ENCODE results near the gene SF1. TPM values are rescaled to one million over a fixed set of nuclear protein-coding genes. Genes with fewer than 3 reads are reported as not detected.

Gene SF1
- total and polyA plus RNA-seq, 12 donors: 76.2 to 395 (median 213) TPM

GRCh38 chr11:64744544-64745188 is 33.7 kb downstream of the SF1 start:
- Histone ChIP-seq H3K27ac (peak overlapping the region; percentile 54 to 91 (median 77)), H3K27me3 (peaks cover 8% of the 10 kb centered on the region), H3K9me3 (replicated peaks in 1 of 3) (no peaks in the 10 kb centered on the region), H3K36me3 (replicated peaks in 1 of 2) (no peaks in the 10 kb centered on the region), H3K4me1 (replicated peaks in 1 of 2) (peaks cover 15 to 39% of the 10 kb centered on the region in 2 donors), H3K4me3 (peak overlapping the region in 2 of 4 donors; percentile 3 to 56)
- intact Hi-C loops (cut with DNase I): no loop called here
- WGBS, 4 donors: 0 to 1% (median 0%) methylated on average over 2 to 88 of the region's 89 CpGs
- no peak for DNase-seq
- TF ChIP-seq POLR2A (IDR thresholded peaks at IDR 0.05) (no peak), CTCF (IDR thresholded peaks at IDR 0.05) (no peak)

- Histone ChIP-seq H3K4me1 (replicated peaks in 1 of 2) (peaks cover 15 to 39% of the 10 kb centered on the region in 2 donors), H3K36me3 (replicated peaks in 1 of 2) (no peaks in the 10 kb centered on the region), H3K4me3 (peak within 1 kb of the TSS in 2 of 4 donors; percentile 37 to 56), H3K27ac (peak within 1 kb of the TSS; percentile 54 to 91 (median 77)), H3K9me3 (replicated peaks in 1 of 3) (no peaks in the 10 kb centered on the region), H3K27me3 (peaks cover 8% of the 10 kb centered on the region)
- intact Hi-C loops (cut with DNase I): no loop called here
- TF ChIP-seq POLR2A (IDR thresholded peaks at IDR 0.05): no peak
- TF ChIP-seq CTCF (IDR thresholded peaks at IDR 0.05): peak; percentile 20 to 74 (median 56)
- peak; percentile 72 to 85 (median 78) for DNase-seq
- 0 to 2% (median 1%) methylated on average over 11 to 57 of the region's 57 CpGs for WGBS, 4 donors
These were observed 34.5 kb downstream of the SF1 start, which contains the start of gene RASGRP2 for GRCh38 chr11:64743591-64744543. Gene RASGRP2, minus strand, starts transcription at chr11:64744142. Its CDS starts 1,276 bp downstream, at chr11:64742866.

DNA sequence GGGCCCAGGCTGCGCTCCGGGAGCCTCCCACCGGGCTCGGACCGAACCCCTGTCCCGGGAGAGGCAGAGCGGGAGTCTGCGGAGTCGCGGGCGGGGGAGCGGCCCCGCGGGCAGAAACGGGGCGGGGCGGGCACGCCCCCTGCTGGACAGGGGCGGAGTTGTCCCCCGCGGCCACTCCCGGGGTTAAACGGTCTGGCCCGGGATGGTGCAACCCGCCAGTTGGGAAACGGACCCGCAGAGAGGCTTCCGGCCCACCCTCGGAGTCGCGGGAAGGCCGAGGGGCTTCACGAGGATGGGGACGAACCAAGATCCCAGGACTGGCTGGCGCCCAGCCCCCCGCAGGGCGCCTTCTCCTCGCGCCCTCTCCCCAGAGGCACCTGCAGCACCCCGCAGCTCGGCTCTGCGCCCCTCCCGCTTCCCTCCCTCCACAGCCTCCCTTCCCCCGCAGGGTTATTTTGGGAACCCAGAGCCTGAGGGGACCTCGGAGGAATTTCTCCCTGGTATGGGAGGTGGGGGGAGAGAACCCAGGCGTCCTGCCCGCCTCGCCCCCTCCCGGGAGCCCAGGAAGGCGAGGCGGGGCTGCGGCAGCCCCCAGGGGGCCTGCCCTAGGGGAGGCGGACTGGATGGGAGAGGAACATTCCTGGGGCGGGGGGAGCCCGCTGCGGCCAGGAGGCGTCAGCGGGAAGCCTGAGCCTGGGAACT is 35.3 kb downstream of the SF1 start:
- Histone ChIP-seq H3K4me3 (peak overlapping the region in 2 of 4 donors; percentile 37 to 56), H3K27me3 (peaks cover 8% of the 10 kb centered on the region), H3K36me3 (replicated peaks in 1 of 2) (no peaks in the 10 kb centered on the region), H3K27ac (peak overlapping the region in 4 of 5 donors; percentile 55 to 91 (median 72)), H3K4me1 (replicated peaks in 1 of 2) (peaks cover 15 to 39% of the 10 kb centered on the region in 2 donors), H3K9me3 (replicated peaks in 1 of 3) (no peaks in the 10 kb centered on the region)
- 0 to 2% (median 1%) methylated on average over 8 to 58 of the region's 58 CpGs for WGBS, 4 donors
- no peak for TF ChIP-seq POLR2A (IDR thresholded peaks at IDR 0.05)
- peak; percentile 42 to 78 (median 74) for TF ChIP-seq CTCF (IDR thresholded peaks at IDR 0.05)
- intact Hi-C loops (cut with DNase I): no loop called here
- peak; percentile 65 to 82 (median 74) for DNase-seq

All from adrenal gland (tissue), 12 donors.